ENCODE data around the gene TCIRG1. TPM values are rescaled to one million over a fixed set of nuclear protein-coding genes. Genes with fewer than 3 reads are reported as not detected.

Gene TCIRG1
- total and polyA plus RNA-seq, 2 of the 13 experiments (the other 11 are each of a cell fraction or from before 2014, with no cell fraction given): 48.0 to 69.6 TPM

- TF ChIP-seq FOXC1 (CRISPR knock-in tag; IDR thresholded peaks at IDR 0.05; ENCODE audit: borderline replicate concordance) (no peak; the same call in 1 of the 2 replicates), TMF1 (CRISPR knock-in tag; IDR thresholded peaks at IDR 0.05; ENCODE audit: low read depth) (no peak), IRX3 (CRISPR knock-in tag; IDR thresholded peaks at IDR 0.05; ENCODE audit: borderline replicate concordance, low read depth) (no peak), ZFP36L2 (CRISPR knock-in tag; IDR thresholded peaks at IDR 0.05) (no peak), FOXP4 (CRISPR knock-in tag; IDR thresholded peaks at IDR 0.05) (no peak), SAFB2 (CRISPR knock-in tag; IDR thresholded peaks at IDR 0.05; ENCODE audit: borderline replicate concordance, low read depth) (no peak), SMARCC2 (IDR thresholded peaks at IDR 0.05) (no peak), HES4 (CRISPR knock-in tag; IDR thresholded peaks at IDR 0.05; ENCODE audit: borderline replicate concordance) (no peak), KAT7 (CRISPR knock-in tag; IDR thresholded peaks at IDR 0.05; ENCODE audit: borderline replicate concordance) (no peak), HOXA7 (CRISPR knock-in tag; IDR thresholded peaks at IDR 0.05) (0 out of 2 replicates have a peak, but pooled peaks have one; percentile 15), ZBTB37 (CRISPR knock-in tag; IDR thresholded peaks at IDR 0.05) (no peak), ZNF234 (CRISPR knock-in tag; conservative IDR thresholded peaks at IDR 0.05) (no peak), NRL (CRISPR knock-in tag; IDR thresholded peaks at IDR 0.05; ENCODE audit: borderline replicate concordance) (no peak), TEF (CRISPR knock-in tag; IDR thresholded peaks at IDR 0.05) (no peak), ZNF484 (CRISPR knock-in tag; IDR thresholded peaks at IDR 0.05; ENCODE audit: borderline replicate concordance, low read depth) (no peak), ZNF44 (CRISPR knock-in tag; IDR thresholded peaks at IDR 0.05) (peak; percentile 28; the same call in 1 of the 2 replicates), KDM1A (CRISPR knock-in tag; IDR thresholded peaks at IDR 0.05) (no peak), POLR2A (IDR thresholded peaks at IDR 0.05; ENCODE audit: insufficient read depth in 1 of 2, low read depth in 2 of 2, low read length in 2 of 2) (peak in 1 of 2 experiments; percentile 71; a peak in 1 of 4 replicates), ZNF766 (CRISPR knock-in tag; IDR thresholded peaks at IDR 0.05; ENCODE audit: borderline replicate concordance) (no peak), ZNF468 (CRISPR knock-in tag; IDR thresholded peaks at IDR 0.05) (no peak; the same call in 1 of the 2 replicates), YY1 (IDR thresholded peaks at IDR 0.05; ENCODE audit: insufficient read depth, insufficient replicate concordance, low read depth, low read length) (no peak), ZBTB42 (CRISPR knock-in tag; IDR thresholded peaks at IDR 0.05) (no peak), ZNF350 (CRISPR knock-in tag; IDR thresholded peaks at IDR 0.05; ENCODE audit: borderline replicate concordance, low read depth) (no peak), ZNF7 (CRISPR knock-in tag; IDR thresholded peaks at IDR 0.05) (no peak), EHMT2 (IDR thresholded peaks at IDR 0.05; ENCODE audit: borderline replicate concordance, low read depth, low read length) (no peak), FOXK2 (IDR thresholded peaks at IDR 0.05) (no peak)
Measured at GRCh38 chr11:68037411-68038225, 1.2 kb upstream of the TCIRG1 start (continued).

Measured in HepG2 (cell line).